Sigmoid colon (tissue), 4 donors: ENCODE measurements around the gene NOP56.

Experiments used
- EP300 ChIP-seq, 4 donors: sonication (generic); formaldehyde crosslinking; IDR thresholded peaks; one replicate each; pipeline ENCODE4 v1.6.1; 2017; ENCODE audit warnings: antibody characterized with exemption in 4 of 4
- POLR2A ChIP-seq, 2 donors: fragments of 450-650 bp; IDR thresholded peaks; one replicate each; pipeline ENCODE4 v1.6.1; 2016; ENCODE audit warnings: antibody characterized with exemption in 2 of 2, mild to moderate bottlenecking in 2 of 2, moderate library complexity in 2 of 2
- POLR2AphosphoS5 ChIP-seq, 4 donors: sonication (generic); formaldehyde crosslinking; IDR thresholded peaks; one replicate each; pipeline ENCODE4 v1.6.1; 2017; ENCODE audit warnings: antibody characterized with exemption in 4 of 4
- TF ChIP-seq, protein P1 (sequence below), 4 experiments: fragments of 450-650 bp in 3 of 4; fragments of 200-600 bp in 1 of 4; IDR thresholded peaks; one replicate each; pipeline ENCODE4 v1.5.1; 2016 to 2019; ENCODE audit warnings: antibody characterized with exemption in 4 of 4, mild to moderate bottlenecking in 3 of 4, moderate library complexity in 2 of 4

DNA sequence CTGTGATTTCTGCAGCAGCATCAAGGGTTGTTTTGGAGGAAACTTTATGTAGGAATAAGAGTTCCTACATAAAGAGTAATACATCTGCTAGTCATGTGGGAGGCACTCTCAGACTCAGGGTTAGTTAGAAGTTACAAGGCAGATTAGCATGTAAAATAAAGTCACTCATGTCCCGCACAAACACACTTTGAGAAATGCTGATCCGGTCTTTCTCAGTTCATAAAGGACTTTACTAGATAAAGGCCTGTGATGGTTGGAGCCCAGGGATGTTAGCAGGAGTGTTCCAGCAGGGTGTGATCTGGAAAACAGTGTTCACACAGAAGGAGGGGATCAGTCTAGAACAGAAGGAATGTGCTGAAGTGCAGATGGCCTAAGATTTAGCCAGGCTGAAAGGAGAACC, 33.1 kb upstream of the NOP56 start:
- TF ChIP-seq POLR2A (IDR thresholded peaks at IDR 0.05) (no peak), EP300 (IDR thresholded peaks at IDR 0.05) (no peak), POLR2AphosphoS5 (IDR thresholded peaks at IDR 0.05) (no peak)
- TF ChIP-seq, protein P1, sequence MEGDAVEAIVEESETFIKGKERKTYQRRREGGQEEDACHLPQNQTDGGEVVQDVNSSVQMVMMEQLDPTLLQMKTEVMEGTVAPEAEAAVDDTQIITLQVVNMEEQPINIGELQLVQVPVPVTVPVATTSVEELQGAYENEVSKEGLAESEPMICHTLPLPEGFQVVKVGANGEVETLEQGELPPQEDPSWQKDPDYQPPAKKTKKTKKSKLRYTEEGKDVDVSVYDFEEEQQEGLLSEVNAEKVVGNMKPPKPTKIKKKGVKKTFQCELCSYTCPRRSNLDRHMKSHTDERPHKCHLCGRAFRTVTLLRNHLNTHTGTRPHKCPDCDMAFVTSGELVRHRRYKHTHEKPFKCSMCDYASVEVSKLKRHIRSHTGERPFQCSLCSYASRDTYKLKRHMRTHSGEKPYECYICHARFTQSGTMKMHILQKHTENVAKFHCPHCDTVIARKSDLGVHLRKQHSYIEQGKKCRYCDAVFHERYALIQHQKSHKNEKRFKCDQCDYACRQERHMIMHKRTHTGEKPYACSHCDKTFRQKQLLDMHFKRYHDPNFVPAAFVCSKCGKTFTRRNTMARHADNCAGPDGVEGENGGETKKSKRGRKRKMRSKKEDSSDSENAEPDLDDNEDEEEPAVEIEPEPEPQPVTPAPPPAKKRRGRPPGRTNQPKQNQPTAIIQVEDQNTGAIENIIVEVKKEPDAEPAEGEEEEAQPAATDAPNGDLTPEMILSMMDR (IDR thresholded peaks at IDR 0.05) = no peak
